ENCODE data around the gene RPL35. TPM values are rescaled to one million over a fixed set of nuclear protein-coding genes. Genes with fewer than 3 reads are reported as not detected.

The RPL35 gene
- total and polyA plus RNA-seq, 2 of the 8 experiments (the other 6 are each of a cell fraction or from before 2014, with no cell fraction given): 1,831 to 2,448 TPM

GRCh38 chr9:124878518-124878917, 16.8 kb upstream of the RPL35 start:
- Histone ChIP-seq H2BK120ac (replicated peaks; ENCODE audit: low read depth, low read length) (no peak overlapping the region), H4K91ac (replicated peaks; ENCODE audit: insufficient read length, low read length) (no peak overlapping the region), H2BK15ac (ENCODE audit: low read length) (no peak overlapping the region), H3K9ac (replicated peaks in 1 of 4; ENCODE audit: extremely low read depth in 1 of 4, low read depth in 3 of 4, low read length in 3 of 4) (no peak overlapping the region), H4K20me1 (replicated peaks in 1 of 2; ENCODE audit: control insufficient read depth in 1 of 2, insufficient read depth in 2 of 2, low read length in 2 of 2) (peaks cover 3 to 14% of the 10 kb centered on the region in 2 experiments), H4K5ac (ENCODE audit: insufficient read length, low read depth, low read length) (no peak overlapping the region), H3K23me2 (ENCODE audit: low read depth, low read length) (0 out of 2 replicates have a peak, but pooled peaks cover 4% of the 10 kb centered on the region), H3K56ac (replicated peaks; ENCODE audit: insufficient read length, low read depth, low read length) (no peak overlapping the region), H3K27ac (ENCODE audit: low read depth, low read length) (no peak overlapping the region), H3K4me1 (replicated peaks in 1 of 4; ENCODE audit: control insufficient read depth in 3 of 4, insufficient read depth in 4 of 4, low read length in 3 of 4) (peaks cover 5 to 17% (median 13%) of the 10 kb centered on the region in 4 experiments), H3K4me2 (ENCODE audit: insufficient read depth in 1 of 2, low read depth in 2 of 2, low read length in 2 of 2) (no peak overlapping the region), H3K79me1 (ENCODE audit: low read depth, low read length) (peaks cover 5% of the 10 kb centered on the region; the same call in 1 of the 2 replicates), H3K9me3 (ENCODE audit: insufficient read depth in 2 of 2, low read depth in 1 of 2, low read length in 1 of 2) (peaks cover 0 to 3% of the 10 kb centered on the region in 2 experiments; a peak in 1 of 4 replicates), H4K8ac (ENCODE audit: extremely low read depth, insufficient read depth, low read length) (no peak overlapping the region), H2AFZ (ENCODE audit: low read length) (no peak overlapping the region), H3K36me3 (ENCODE audit: control insufficient read depth in 2 of 4, insufficient read depth in 4 of 4, low read length in 3 of 4) (peaks cover 12 to 46% (median 22%) of the 10 kb centered on the region in 4 experiments), H2AK5ac (ENCODE audit: low read depth, low read length) (no peak overlapping the region), H3K14ac (ENCODE audit: insufficient read length) (no peak overlapping the region), H3K79me2 (ENCODE audit: control insufficient read depth in 1 of 2, insufficient read depth in 2 of 2, low read length in 2 of 2) (peaks cover 1 to 8% of the 10 kb centered on the region in 2 experiments), H3K23ac (ENCODE audit: insufficient read length) (no peak overlapping the region), H3K27me3 (replicated peaks in 1 of 4; ENCODE audit: control insufficient read depth in 3 of 4, extremely low read depth in 1 of 4, insufficient read depth in 3 of 4, low read length in 3 of 4) (no peaks in the 10 kb centered on the region), H2BK12ac (ENCODE audit: low read depth, low read length) (no peak overlapping the region), H3K4me3 (ENCODE audit: extremely low read depth in 1 of 4, insufficient read depth in 2 of 4, low read depth in 3 of 4, low read length in 4 of 4) (no peak overlapping the region), H3K4ac (replicated peaks; ENCODE audit: insufficient read length, low read depth, low read length) (no peak overlapping the region), H2BK5ac (ENCODE audit: low read depth, low read length) (no peak overlapping the region), H2BK20ac (ENCODE audit: low read length) (no peak overlapping the region), H3K18ac (ENCODE audit: extremely low read depth, low read length) (no peak overlapping the region)
- ChIA-PET POLR2A (ENCODE audit: partially characterized antibody) (interaction anchor here (0.8 to 31.1 kb wide), 6 partner anchors 10 to 107 kb away, joined by 3 to 573 read pairs (median 4); partner anchors contain the start of genes ARPC5L, NR6A1, RPL35 and WDR38), CTCF (ENCODE audit: partially characterized antibody) (interaction anchor here (0.7 to 3.4 kb wide), 8 partner anchors 13 to 99 kb away, joined by 3 to 21 read pairs (median 6); partner anchors contain the start of genes ARPC5L and WDR38)
- no peak for FAIRE-seq
- DNase-seq (ENCODE audit: low read depth in 1 of 2, low spot score in 2 of 2): no peak
- TF ChIP-seq EZH2 (IDR thresholded peaks at IDR 0.05; ENCODE audit: low read depth, low read length, severe bottlenecking): no peak
- TF ChIP-seq SIRT6 (IDR thresholded peaks at IDR 0.05; ENCODE audit: low read length): no peak
- WGBS, 2 experiments (ENCODE audit: extremely low coverage in 1 of 2, insufficient coverage in 1 of 2, insufficient read length in 1 of 2, insufficient replicate concordance in 2 of 2, low coverage in 1 of 2, low lambda C conversion rate in 2 of 2, missing lambda C conversion rate in 1 of 2): 93% methylated on average over 6 of the region's 6 CpGs; no CpG with 5 or more reads in 1 of the 2 experiments
